ENCODE data around the gene TBC1D3B.

DNA sequence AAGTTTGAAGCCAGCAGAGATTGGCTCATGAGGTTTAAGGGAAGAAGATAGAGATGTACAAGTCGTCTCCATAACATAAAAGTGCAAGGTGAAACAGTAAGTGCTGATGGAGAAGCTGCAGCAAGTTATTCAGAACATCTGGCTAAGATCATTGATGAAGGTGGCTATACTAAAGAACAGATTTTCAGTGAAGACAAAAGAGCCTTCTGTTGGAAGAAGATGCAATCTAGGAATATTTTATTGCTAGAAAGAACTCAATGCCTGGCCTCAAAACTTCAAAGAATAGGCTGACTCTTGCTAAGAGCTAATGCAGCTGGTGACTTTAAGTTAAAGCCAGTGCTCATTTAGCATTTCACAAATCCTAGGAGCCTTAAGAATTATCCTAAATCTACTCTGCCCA, 46.8 kb downstream of the TBC1D3B start:
- TF ChIP-seq, protein P1, sequence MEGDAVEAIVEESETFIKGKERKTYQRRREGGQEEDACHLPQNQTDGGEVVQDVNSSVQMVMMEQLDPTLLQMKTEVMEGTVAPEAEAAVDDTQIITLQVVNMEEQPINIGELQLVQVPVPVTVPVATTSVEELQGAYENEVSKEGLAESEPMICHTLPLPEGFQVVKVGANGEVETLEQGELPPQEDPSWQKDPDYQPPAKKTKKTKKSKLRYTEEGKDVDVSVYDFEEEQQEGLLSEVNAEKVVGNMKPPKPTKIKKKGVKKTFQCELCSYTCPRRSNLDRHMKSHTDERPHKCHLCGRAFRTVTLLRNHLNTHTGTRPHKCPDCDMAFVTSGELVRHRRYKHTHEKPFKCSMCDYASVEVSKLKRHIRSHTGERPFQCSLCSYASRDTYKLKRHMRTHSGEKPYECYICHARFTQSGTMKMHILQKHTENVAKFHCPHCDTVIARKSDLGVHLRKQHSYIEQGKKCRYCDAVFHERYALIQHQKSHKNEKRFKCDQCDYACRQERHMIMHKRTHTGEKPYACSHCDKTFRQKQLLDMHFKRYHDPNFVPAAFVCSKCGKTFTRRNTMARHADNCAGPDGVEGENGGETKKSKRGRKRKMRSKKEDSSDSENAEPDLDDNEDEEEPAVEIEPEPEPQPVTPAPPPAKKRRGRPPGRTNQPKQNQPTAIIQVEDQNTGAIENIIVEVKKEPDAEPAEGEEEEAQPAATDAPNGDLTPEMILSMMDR (conservative IDR thresholded peaks at IDR 0.05 in 1 of 2, IDR thresholded peaks at IDR 0.05 in 1 of 2; ENCODE audit: low read depth in 1 of 2, low read length in 2 of 2): no peak
- no peak for TF ChIP-seq EZH2 (IDR thresholded peaks at IDR 0.05; ENCODE audit: low read length, missing control alignments)

Data from fibroblast of lung (primary cell).